Nephron (organoid): ENCODE results near the gene UBE3D.

Source experiments
- H3K27ac Mint-ChIP-seq, 3 experiments: 2 replicates each; pipeline ENCODE4 v1.8.0; 2020; ENCODE audit warnings: mixed read lengths in 3 of 3, mild to moderate bottlenecking in 2 of 3, moderate library complexity in 1 of 3
- H3K27me3 Mint-ChIP-seq: 2 replicates; pipeline ENCODE4 v1.8.0; 2021; ENCODE audit warnings: low read depth, mild to moderate bottlenecking, moderate library complexity, mixed read lengths
- H3K36me3 Mint-ChIP-seq: 2 replicates; pipeline ENCODE4 v1.8.0; 2020; ENCODE audit warnings: low read depth, mixed read lengths
- H3K4me1 Mint-ChIP-seq: 2 replicates; pipeline ENCODE4 v1.8.0; 2020; ENCODE audit warnings: mixed read lengths
- H3K4me3 Mint-ChIP-seq, 3 experiments: 2 replicates each; pipeline ENCODE4 v1.8.0; 2020; ENCODE audit warnings: mild to moderate bottlenecking in 3 of 3, mixed read lengths in 3 of 3, moderate library complexity in 2 of 3
- H3K9me3 Mint-ChIP-seq: 2 replicates; pipeline ENCODE4 v1.8.0; 2020; ENCODE audit warnings: mixed read lengths
- CTCF ChIP-seq, 3 experiments: fragments of 200-600 bp; sonication (generic); IDR thresholded peaks; one replicate each; pipeline ENCODE4 v1.5.0; 2021; ENCODE audit warnings: antibody characterized with exemption in 3 of 3; ENCODE audit not compliant: unreplicated experiment in 3 of 3

Gene UBE3D

GRCh38 chr6:82915666-82916065 lies 150.0 kb downstream of the UBE3D start:
- Mint-ChIP-seq H3K4me1 (peaks cover 15% of the 10 kb centered on the region), H3K27me3 (no peaks in the 10 kb centered on the region), H3K4me3 (no peak overlapping the region), H3K27ac (no peak overlapping the region), H3K36me3 (peaks cover 30% of the 10 kb centered on the region), H3K9me3 (peaks cover 18% of the 10 kb centered on the region)
- no peak for TF ChIP-seq CTCF (IDR thresholded peaks at IDR 0.05; ENCODE audit: unreplicated experiment in 3 of 3)

GRCh38 chr6:82914511-82914910 lies 151.1 kb downstream of the UBE3D start:
- Mint-ChIP-seq H3K4me3 (no peak overlapping the region), H3K27ac (no peak overlapping the region), H3K9me3 (peaks cover 18% of the 10 kb centered on the region), H3K27me3 (no peaks in the 10 kb centered on the region), H3K4me1 (peaks cover 27% of the 10 kb centered on the region), H3K36me3 (peaks cover 24% of the 10 kb centered on the region)
- TF ChIP-seq CTCF (IDR thresholded peaks at IDR 0.05; ENCODE audit: unreplicated experiment in 3 of 3) = no peak

GRCh38 chr6:82910820-82911219 lies 154.8 kb downstream of the UBE3D start:
- H3K9me3 Mint-ChIP-seq = no peaks in the 10 kb centered on the region
- no peaks in the 10 kb centered on the region for H3K36me3 Mint-ChIP-seq
- H3K27me3 Mint-ChIP-seq = no peaks in the 10 kb centered on the region
- no peak overlapping the region for H3K27ac Mint-ChIP-seq
- peaks cover 44% of the 10 kb centered on the region for H3K4me1 Mint-ChIP-seq
- no peak overlapping the region for H3K4me3 Mint-ChIP-seq
- no peak for TF ChIP-seq CTCF (IDR thresholded peaks at IDR 0.05; ENCODE audit: unreplicated experiment in 3 of 3)

GRCh38 chr6:82910395-82910794 lies 155.2 kb downstream of the UBE3D start:
- Mint-ChIP-seq H3K4me1 (peaks cover 44% of the 10 kb centered on the region), H3K36me3 (no peaks in the 10 kb centered on the region), H3K9me3 (no peaks in the 10 kb centered on the region), H3K27me3 (no peaks in the 10 kb centered on the region), H3K27ac (no peak overlapping the region), H3K4me3 (no peak overlapping the region)
- TF ChIP-seq CTCF (IDR thresholded peaks at IDR 0.05; ENCODE audit: unreplicated experiment in 3 of 3) = no peak

- TF ChIP-seq CTCF (IDR thresholded peaks at IDR 0.05; ENCODE audit: unreplicated experiment in 3 of 3) = no peak
- H3K27me3 Mint-ChIP-seq = no peaks in the 10 kb centered on the region
- peaks cover 44% of the 10 kb centered on the region for H3K4me1 Mint-ChIP-seq
- no peaks in the 10 kb centered on the region for H3K36me3 Mint-ChIP-seq
- no peak overlapping the region for H3K27ac Mint-ChIP-seq
- H3K4me3 Mint-ChIP-seq = no peak overlapping the region
- no peaks in the 10 kb centered on the region for H3K9me3 Mint-ChIP-seq
Measured at GRCh38 chr6:82909551-82909950, 156.1 kb downstream of the UBE3D start.

- Mint-ChIP-seq H3K9me3 (no peaks in the 10 kb centered on the region), H3K27ac (peak overlapping the region in 1 of 3 experiments; percentile 46), H3K36me3 (no peaks in the 10 kb centered on the region), H3K4me1 (peaks cover 51% of the 10 kb centered on the region), H3K4me3 (no peak overlapping the region), H3K27me3 (no peaks in the 10 kb centered on the region)
- no peak for TF ChIP-seq CTCF (IDR thresholded peaks at IDR 0.05; ENCODE audit: unreplicated experiment in 3 of 3)
Measured at GRCh38 chr6:82908661-82909060, 157.0 kb downstream of the UBE3D start.
